Lower leg skin (tissue), 3 donors: Measurements from ENCODE around the gene SHISAL1.

ENCODE experiments used
- POLR2A ChIP-seq, 2 donors: fragments of 450-650 bp; IDR thresholded peaks; one replicate each; pipeline ENCODE4 v1.6.1; 2016 to 2017; ENCODE audit warnings: antibody characterized with exemption in 2 of 2, mild to moderate bottlenecking in 1 of 2, moderate library complexity in 1 of 2
- TF ChIP-seq, protein P1 (sequence below), 3 donors: fragments of 450-650 bp; IDR thresholded peaks; one replicate each; pipeline ENCODE4 v1.5.1; 2016; ENCODE audit warnings: antibody characterized with exemption in 3 of 3, mild to moderate bottlenecking in 3 of 3, moderate library complexity in 2 of 3

DNA sequence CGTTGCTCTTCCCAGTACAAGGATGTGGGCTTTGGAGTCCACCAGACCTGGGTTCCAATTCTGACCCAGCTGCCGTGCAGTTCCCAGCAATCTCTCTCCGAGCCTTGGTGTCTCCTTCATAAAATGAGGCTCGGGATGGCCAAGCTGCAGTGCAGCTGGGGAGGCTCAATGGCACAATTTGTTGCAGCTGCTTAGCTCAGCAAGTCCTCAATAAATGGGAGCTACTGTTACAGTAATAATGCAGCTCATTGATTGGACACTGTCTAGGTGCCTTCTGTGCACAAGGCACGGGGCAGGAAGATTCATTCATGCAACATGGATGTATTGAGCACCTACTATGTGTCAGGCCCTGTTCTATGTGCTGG lies 37.1 kb downstream of the SHISAL1 start:
- TF ChIP-seq, protein P1, sequence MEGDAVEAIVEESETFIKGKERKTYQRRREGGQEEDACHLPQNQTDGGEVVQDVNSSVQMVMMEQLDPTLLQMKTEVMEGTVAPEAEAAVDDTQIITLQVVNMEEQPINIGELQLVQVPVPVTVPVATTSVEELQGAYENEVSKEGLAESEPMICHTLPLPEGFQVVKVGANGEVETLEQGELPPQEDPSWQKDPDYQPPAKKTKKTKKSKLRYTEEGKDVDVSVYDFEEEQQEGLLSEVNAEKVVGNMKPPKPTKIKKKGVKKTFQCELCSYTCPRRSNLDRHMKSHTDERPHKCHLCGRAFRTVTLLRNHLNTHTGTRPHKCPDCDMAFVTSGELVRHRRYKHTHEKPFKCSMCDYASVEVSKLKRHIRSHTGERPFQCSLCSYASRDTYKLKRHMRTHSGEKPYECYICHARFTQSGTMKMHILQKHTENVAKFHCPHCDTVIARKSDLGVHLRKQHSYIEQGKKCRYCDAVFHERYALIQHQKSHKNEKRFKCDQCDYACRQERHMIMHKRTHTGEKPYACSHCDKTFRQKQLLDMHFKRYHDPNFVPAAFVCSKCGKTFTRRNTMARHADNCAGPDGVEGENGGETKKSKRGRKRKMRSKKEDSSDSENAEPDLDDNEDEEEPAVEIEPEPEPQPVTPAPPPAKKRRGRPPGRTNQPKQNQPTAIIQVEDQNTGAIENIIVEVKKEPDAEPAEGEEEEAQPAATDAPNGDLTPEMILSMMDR (IDR thresholded peaks at IDR 0.05): no peak
- TF ChIP-seq POLR2A (IDR thresholded peaks at IDR 0.05): no peak
